Kidney (tissue), 14 donors: ENCODE data around the gene CALR3. TPM values are rescaled to one million over a fixed set of nuclear protein-coding genes. Genes with fewer than 3 reads are reported as not detected.
"Not testable (repeated sequence)": the region's sequence is repeated elsewhere in the genome, so short reads cannot be mapped to it uniquely, and the experiment has no call there.

ENCODE experiments used
- DNase-seq, 5 donors: peaks; one replicate each; pipeline ENCODE4 v3.0.0-alpha.2; 2013 to 2020
- FAIRE-seq: peaks from 2 replicates; lab custom pipeline; 2012; peaks lifted over from hg19 to GRCh38; lab: Jason Lieb, UNC
- H3K27ac ChIP-seq, 2 donors: one replicate each; pipeline ENCODE4 v1.7.0; 2013; ENCODE audit warnings: low read depth in 2 of 2, low read length in 2 of 2, inconsistent platforms in 1 of 2
- H3K27me3 ChIP-seq: one replicate; pipeline ENCODE4 v1.7.1; 2013; ENCODE audit warnings: low read length, inconsistent platforms; ENCODE audit not compliant: control insufficient read depth, insufficient read depth
- H3K36me3 ChIP-seq, 3 donors: one replicate each; pipeline versions ENCODE4 v1.7.0 to v1.7.1; 2013; ENCODE audit warnings: low read length in 3 of 3, control low read depth in 1 of 3, inconsistent platforms in 1 of 3; ENCODE audit not compliant: insufficient read depth in 3 of 3, control insufficient read depth in 2 of 3
- H3K4me1 ChIP-seq, 3 donors: one replicate each; pipeline versions ENCODE4 v1.7.0 to v1.7.1; 2013; ENCODE audit warnings: low read length in 3 of 3, inconsistent platforms in 1 of 3, low read depth in 1 of 3; ENCODE audit not compliant: control insufficient read depth in 2 of 3, insufficient read depth in 2 of 3
- H3K4me3 ChIP-seq, 3 donors: one replicate each; pipeline versions ENCODE4 v1.7.0 to v1.8.1; 2013; ENCODE audit warnings: low read length in 3 of 3, control low read depth in 1 of 3, inconsistent platforms in 1 of 3
- H3K9ac ChIP-seq, 3 donors: one replicate each; pipeline versions ENCODE4 v1.7.0 to v1.7.1; 2013; ENCODE audit warnings: low read length in 3 of 3, control low read depth in 1 of 3, inconsistent platforms in 1 of 3
- H3K9me3 ChIP-seq, 3 donors: one replicate each; pipeline versions ENCODE4 v1.7.0 to v1.7.1; 2013; ENCODE audit warnings: low read length in 3 of 3, control low read depth in 1 of 3, inconsistent platforms in 1 of 3; ENCODE audit not compliant: control insufficient read depth in 2 of 3, insufficient read depth in 1 of 3
- intact Hi-C: fragments of 100-400 bp; cut with DNase I; formaldehyde crosslinking; loops from one replicate; pipeline ENCODE4 v1.11.1; 2022
- polyA plus RNA-seq: library from polyadenylated mRNA; stranded (reverse); fragments of 350-450 nt; fragmentation: Illumina TruSeq; extraction: RNeasy Lipid Tissue Mini Kit (QIAGEN cat#74804); gene quantifications from one replicate; pipeline ENCODE4 v1.2.3, GENCODE V29; 2014; ENCODE audit warnings: low read depth, low replicate concordance; ENCODE audit not compliant: insufficient read depth
- total RNA-seq: library from RNA; stranded (reverse); fragmentation: NEBNext Ultra II Directional; extraction: Animal tissue kit (Norgen Biotek cat#: 25700); gene quantifications from one replicate; pipeline ENCODE4 v1.2.1, GENCODE V29; 2021
- TF ChIP-seq, protein P1 (sequence below): IDR thresholded peaks from 3 replicates; pipeline ENCODE4 v1.5.1; 2012; ENCODE audit warnings: mild to moderate bottlenecking, moderate library complexity, borderline replicate concordance; ENCODE audit not compliant: insufficient read depth; ENCODE audit errors: extremely low read depth
- donor health status: control.
- donor health status: control.
- donor health status: control.
- donor health status: control.
- donor health status: control.
- donor health status: DM: yes; HTN: yes; CAD: no.
- donor health status: Normal renal cell carcinoma (clear cell type).

CALR3 gene
- total and polyA plus RNA-seq, 2 donors from 2014 or later, result not detected

GRCh38 chr19:16467581-16467980, 28.4 kb downstream of the CALR3 start:
- H3K27me3 ChIP-seq, result no peaks in the 10 kb centered on the region
- no peaks in the 10 kb centered on the region for H3K36me3 ChIP-seq
- TF ChIP-seq, protein P1, sequence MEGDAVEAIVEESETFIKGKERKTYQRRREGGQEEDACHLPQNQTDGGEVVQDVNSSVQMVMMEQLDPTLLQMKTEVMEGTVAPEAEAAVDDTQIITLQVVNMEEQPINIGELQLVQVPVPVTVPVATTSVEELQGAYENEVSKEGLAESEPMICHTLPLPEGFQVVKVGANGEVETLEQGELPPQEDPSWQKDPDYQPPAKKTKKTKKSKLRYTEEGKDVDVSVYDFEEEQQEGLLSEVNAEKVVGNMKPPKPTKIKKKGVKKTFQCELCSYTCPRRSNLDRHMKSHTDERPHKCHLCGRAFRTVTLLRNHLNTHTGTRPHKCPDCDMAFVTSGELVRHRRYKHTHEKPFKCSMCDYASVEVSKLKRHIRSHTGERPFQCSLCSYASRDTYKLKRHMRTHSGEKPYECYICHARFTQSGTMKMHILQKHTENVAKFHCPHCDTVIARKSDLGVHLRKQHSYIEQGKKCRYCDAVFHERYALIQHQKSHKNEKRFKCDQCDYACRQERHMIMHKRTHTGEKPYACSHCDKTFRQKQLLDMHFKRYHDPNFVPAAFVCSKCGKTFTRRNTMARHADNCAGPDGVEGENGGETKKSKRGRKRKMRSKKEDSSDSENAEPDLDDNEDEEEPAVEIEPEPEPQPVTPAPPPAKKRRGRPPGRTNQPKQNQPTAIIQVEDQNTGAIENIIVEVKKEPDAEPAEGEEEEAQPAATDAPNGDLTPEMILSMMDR, result no peak
- H3K4me3 ChIP-seq, result no peak overlapping the region
- H3K27ac ChIP-seq, result no peak overlapping the region
- FAIRE-seq (no peak), DNase-seq (no peak)
- intact Hi-C loops, result no loop called here
- peak overlapping the region in 1 of 3 donors; percentile 40 for H3K9ac ChIP-seq
- H3K4me1 ChIP-seq, result peaks cover 0 to 39% (median 5%) of the 10 kb centered on the region in 3 donors
- no peaks in the 10 kb centered on the region for H3K9me3 ChIP-seq

GRCh38 chr19:16466802-16467427, 29.1 kb downstream of the CALR3 start:
- H3K36me3 ChIP-seq, H3K27me3 ChIP-seq, H3K9ac ChIP-seq, intact Hi-C loops, FAIRE-seq, H3K4me3 ChIP-seq, H3K27ac ChIP-seq, H3K9me3 ChIP-seq, DNase-seq: not testable (repeated sequence)
- peaks cover 0 to 40% (median 5%) of the 10 kb centered on the region in 3 donors for H3K4me1 ChIP-seq

DNA sequence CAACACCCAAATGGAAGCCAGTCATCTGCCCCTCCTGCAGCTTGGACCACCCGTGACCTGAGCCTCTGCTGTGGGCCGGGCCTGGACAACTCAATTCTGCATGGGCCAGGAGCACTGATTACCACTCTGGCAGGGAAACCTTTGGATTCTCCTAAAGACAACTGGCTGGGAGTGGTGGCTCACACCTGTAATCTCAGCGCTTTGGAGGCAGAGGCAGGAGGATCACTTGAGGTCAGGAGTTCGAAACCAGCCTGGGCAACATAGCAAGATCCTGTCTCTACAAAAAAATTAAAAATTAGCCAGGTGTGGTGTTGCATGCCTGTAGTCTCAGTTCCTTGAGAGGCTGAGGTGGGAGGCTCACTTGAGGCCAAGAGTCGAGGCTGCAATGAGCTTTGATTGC, 30.7 kb downstream of the CALR3 start:
- Histone ChIP-seq H3K9me3 (no peaks in the 10 kb centered on the region), H3K4me1 (peaks cover 0 to 38% (median 10%) of the 10 kb centered on the region in 3 donors), H3K36me3 (no peaks in the 10 kb centered on the region), H3K4me3 (no peak overlapping the region), H3K27ac (no peak overlapping the region), H3K27me3 (no peaks in the 10 kb centered on the region), H3K9ac (no peak overlapping the region)
- FAIRE-seq (no peak), DNase-seq (no peak)
- TF ChIP-seq, protein P1, result no peak
- intact Hi-C loops, result no loop called here

DNA sequence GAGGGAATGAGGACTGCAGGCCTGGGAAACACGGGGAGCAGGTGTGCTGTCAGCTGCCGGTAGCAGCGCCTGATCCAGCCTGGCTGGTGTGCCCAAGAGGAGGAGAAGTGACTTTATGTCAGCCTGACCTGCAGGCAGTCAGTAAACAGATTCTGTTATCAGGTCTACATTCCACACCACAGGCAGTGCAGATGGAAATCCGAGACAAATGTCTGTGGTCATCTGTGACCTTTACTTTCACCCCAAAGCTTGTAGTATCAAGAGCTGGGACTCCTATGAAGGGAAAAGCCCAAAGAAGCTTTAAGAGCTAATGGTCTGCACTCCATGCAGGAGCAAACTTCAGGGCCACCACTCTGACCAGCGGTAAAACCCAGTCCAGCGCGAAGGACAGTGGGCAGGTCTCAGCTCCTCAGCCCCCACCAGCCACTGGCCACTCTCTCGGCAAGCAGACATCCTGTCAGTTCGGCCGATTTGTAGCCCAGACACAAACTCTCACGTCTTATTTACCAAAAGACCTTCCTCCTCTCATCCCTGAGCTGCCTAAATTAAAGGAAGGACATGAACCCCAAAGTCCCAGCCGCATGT, 31.9 kb downstream of the CALR3 start:
- DNase-seq, result peak in 2 of 5 donors; percentile 21 to 35
- H3K4me1 ChIP-seq, result peaks cover 0 to 34% (median 12%) of the 10 kb centered on the region in 3 donors
- no peaks in the 10 kb centered on the region for H3K27me3 ChIP-seq
- FAIRE-seq, result no peak
- intact Hi-C loops, result no loop called here
- no peak overlapping the region for H3K9ac ChIP-seq
- no peak overlapping the region for H3K27ac ChIP-seq
- H3K36me3 ChIP-seq, result no peaks in the 10 kb centered on the region
- no peak overlapping the region for H3K4me3 ChIP-seq
- TF ChIP-seq, protein P1, result no peak
- no peaks in the 10 kb centered on the region for H3K9me3 ChIP-seq
